D341Med (cell line): ENCODE data around the gene NOL4L.

ENCODE experiments used
- DNase-seq: peaks from one replicate; pipeline ENCODE4 v3.0.0; 2012; ENCODE audit warnings: low spot score

Gene NOL4L

GRCh38 chr20:32456869-32457478, 128.2 kb downstream of the NOL4L start:
- peak; percentile 94 for DNase-seq

GRCh38 chr20:32455901-32456701, 129.0 kb downstream of the NOL4L start:
- no peak for DNase-seq

GRCh38 chr20:32455171-32455900, 129.8 kb downstream of the NOL4L start:
- DNase-seq: no peak

GRCh38 chr20:32454164-32455145, 130.7 kb downstream of the NOL4L start:
- DNase-seq: no peak

GRCh38 chr20:32453467-32454163, 131.5 kb downstream of the NOL4L start:
- no peak for DNase-seq

GRCh38 chr20:32452776-32453466, 132.2 kb downstream of the NOL4L start:
- DNase-seq: no peak

GRCh38 chr20:32451682-32452461, 133.3 kb downstream of the NOL4L start:
- no peak for DNase-seq

- no peak for DNase-seq
These were observed 133.8 kb downstream of the NOL4L start for GRCh38 chr20:32451340-32451681.

GRCh38 chr20:32450484-32451061, 134.6 kb downstream of the NOL4L start:
- no peak for DNase-seq

- peak; percentile 72 for DNase-seq
These were observed 135.2 kb downstream of the NOL4L start for GRCh38 chr20:32449890-32450401.

GRCh38 chr20:32449057-32449889, 135.9 kb downstream of the NOL4L start:
- no peak for DNase-seq

GRCh38 chr20:32448306-32449056, 136.7 kb downstream of the NOL4L start:
- no peak for DNase-seq

GRCh38 chr20:32447136-32448027, 137.8 kb downstream of the NOL4L start:
- no peak for DNase-seq

- no peak for DNase-seq
These were observed 138.6 kb downstream of the NOL4L start for GRCh38 chr20:32446301-32447100.

- DNase-seq: no peak
These were observed 139.4 kb downstream of the NOL4L start for GRCh38 chr20:32445539-32446273.
